ENCODE measurements around the gene C12orf60.

C12orf60 gene

DNA sequence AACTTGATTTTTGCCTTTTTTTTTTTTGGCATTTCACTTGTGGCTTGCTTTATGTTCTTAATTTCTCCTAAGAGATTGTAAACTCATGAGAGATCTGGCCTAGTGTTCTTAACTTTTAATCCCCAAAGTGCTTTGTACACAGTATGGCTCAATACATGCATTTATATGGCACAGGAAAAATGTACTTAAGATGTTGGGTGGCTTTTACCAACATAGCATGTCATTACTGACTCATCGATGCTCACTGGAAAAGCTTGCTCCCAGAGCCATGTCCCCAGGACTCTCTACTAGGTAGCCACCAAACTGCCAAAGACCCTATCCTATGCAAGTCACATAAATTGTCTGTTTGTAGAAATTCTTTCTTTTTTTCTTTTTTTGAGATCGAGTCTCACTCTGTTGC, 23.6 kb downstream of the C12orf60 start:
- TF ChIP-seq FOXP2 (optimal IDR thresholded peaks at IDR 0.05; ENCODE audit: borderline replicate concordance, extremely low read depth, extremely low read length, insufficient read depth) (no peak), TAF1 (IDR thresholded peaks at IDR 0.05; ENCODE audit: borderline replicate concordance, insufficient read depth, low read length) (no peak), POLR2AphosphoS5 (IDR thresholded peaks at IDR 0.05; ENCODE audit: low read depth, low read length) (no peak), SIN3A (IDR thresholded peaks at IDR 0.05; ENCODE audit: borderline replicate concordance, insufficient read depth, low read length) (no peak)
- TF ChIP-seq, protein P1, sequence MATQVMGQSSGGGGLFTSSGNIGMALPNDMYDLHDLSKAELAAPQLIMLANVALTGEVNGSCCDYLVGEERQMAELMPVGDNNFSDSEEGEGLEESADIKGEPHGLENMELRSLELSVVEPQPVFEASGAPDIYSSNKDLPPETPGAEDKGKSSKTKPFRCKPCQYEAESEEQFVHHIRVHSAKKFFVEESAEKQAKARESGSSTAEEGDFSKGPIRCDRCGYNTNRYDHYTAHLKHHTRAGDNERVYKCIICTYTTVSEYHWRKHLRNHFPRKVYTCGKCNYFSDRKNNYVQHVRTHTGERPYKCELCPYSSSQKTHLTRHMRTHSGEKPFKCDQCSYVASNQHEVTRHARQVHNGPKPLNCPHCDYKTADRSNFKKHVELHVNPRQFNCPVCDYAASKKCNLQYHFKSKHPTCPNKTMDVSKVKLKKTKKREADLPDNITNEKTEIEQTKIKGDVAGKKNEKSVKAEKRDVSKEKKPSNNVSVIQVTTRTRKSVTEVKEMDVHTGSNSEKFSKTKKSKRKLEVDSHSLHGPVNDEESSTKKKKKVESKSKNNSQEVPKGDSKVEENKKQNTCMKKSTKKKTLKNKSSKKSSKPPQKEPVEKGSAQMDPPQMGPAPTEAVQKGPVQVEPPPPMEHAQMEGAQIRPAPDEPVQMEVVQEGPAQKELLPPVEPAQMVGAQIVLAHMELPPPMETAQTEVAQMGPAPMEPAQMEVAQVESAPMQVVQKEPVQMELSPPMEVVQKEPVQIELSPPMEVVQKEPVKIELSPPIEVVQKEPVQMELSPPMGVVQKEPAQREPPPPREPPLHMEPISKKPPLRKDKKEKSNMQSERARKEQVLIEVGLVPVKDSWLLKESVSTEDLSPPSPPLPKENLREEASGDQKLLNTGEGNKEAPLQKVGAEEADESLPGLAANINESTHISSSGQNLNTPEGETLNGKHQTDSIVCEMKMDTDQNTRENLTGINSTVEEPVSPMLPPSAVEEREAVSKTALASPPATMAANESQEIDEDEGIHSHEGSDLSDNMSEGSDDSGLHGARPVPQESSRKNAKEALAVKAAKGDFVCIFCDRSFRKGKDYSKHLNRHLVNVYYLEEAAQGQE (IDR thresholded peaks at IDR 0.05; ENCODE audit: insufficient read depth in 1 of 2, low read depth in 2 of 2, low read length in 2 of 2): no peak

DNA sequence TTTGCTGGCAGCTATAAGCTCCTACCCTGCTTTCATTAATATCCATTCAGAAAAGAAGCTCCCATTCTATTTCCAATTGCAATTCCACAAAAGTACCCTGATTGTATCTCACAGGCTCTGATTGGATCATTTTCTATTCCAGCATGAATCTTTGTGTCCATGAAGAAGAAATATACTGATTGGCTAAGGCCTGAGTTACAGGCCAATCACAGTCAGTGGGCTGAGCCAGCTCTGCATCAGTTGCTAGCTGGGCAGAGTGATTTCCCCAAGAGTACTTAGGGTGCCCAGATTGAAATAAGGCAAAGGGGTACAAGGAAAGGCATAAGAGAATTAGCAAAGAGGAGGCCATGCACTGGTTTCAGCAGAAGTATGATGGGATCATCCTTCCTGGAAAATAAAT, 25.4 kb downstream of the C12orf60 start:
- TF ChIP-seq SIN3A (IDR thresholded peaks at IDR 0.05; ENCODE audit: borderline replicate concordance, insufficient read depth, low read length) (no peak), TAF1 (IDR thresholded peaks at IDR 0.05; ENCODE audit: borderline replicate concordance, insufficient read depth, low read length) (no peak), POLR2AphosphoS5 (IDR thresholded peaks at IDR 0.05; ENCODE audit: low read depth, low read length) (no peak), FOXP2 (optimal IDR thresholded peaks at IDR 0.05; ENCODE audit: borderline replicate concordance, extremely low read depth, extremely low read length, insufficient read depth) (no peak)
- TF ChIP-seq, protein P1 (IDR thresholded peaks at IDR 0.05; ENCODE audit: insufficient read depth in 1 of 2, low read depth in 2 of 2, low read length in 2 of 2): no peak

DNA sequence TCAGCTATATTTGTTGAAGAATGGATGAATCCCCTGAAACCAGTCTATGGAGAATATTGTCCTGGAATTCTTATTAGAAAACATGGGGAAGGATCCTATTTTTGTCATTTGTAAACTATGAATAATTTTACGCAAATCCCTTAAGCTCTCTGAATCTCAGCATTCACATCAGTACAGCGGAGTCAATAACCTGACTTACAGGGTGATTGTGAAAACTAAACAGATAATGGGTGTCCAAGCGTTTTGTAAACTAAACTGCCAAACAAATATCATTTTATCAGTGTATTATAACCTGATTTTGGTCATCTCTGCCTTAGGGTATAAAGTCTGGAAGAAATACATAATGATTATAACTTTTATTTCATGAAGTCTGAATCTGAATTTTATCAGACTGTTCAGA, 29.9 kb downstream of the C12orf60 start:
- TF ChIP-seq, protein P1 (IDR thresholded peaks at IDR 0.05; ENCODE audit: insufficient read depth in 1 of 2, low read depth in 2 of 2, low read length in 2 of 2): no peak
- TF ChIP-seq FOXP2 (optimal IDR thresholded peaks at IDR 0.05; ENCODE audit: borderline replicate concordance, extremely low read depth, extremely low read length, insufficient read depth) (no peak), TAF1 (IDR thresholded peaks at IDR 0.05; ENCODE audit: borderline replicate concordance, insufficient read depth, low read length) (no peak), SIN3A (IDR thresholded peaks at IDR 0.05; ENCODE audit: borderline replicate concordance, insufficient read depth, low read length) (no peak), POLR2AphosphoS5 (IDR thresholded peaks at IDR 0.05; ENCODE audit: low read depth, low read length) (no peak)

DNA sequence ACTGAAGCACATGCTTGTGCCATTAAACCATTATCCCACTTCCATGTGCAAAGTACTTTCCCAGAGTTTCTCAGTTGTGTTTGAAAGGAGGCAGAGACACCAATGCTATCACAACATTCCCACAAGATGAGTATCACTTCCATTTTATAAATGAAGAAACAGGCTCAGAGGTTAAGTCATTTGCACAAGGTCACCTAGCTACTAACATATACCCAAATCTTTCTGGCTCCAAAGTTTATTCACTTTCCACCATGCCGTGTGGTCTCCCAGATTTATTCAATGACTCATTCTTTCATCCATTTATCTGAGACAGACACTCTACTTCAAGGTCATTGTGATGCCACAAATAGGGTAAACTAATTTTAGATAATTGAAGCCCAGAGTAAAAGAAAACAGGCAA, 30.5 kb downstream of the C12orf60 start:
- no peak for TF ChIP-seq TAF1 (IDR thresholded peaks at IDR 0.05; ENCODE audit: borderline replicate concordance, insufficient read depth, low read length)
- no peak for TF ChIP-seq FOXP2 (optimal IDR thresholded peaks at IDR 0.05; ENCODE audit: borderline replicate concordance, extremely low read depth, extremely low read length, insufficient read depth)
- no peak for TF ChIP-seq SIN3A (IDR thresholded peaks at IDR 0.05; ENCODE audit: borderline replicate concordance, insufficient read depth, low read length)
- TF ChIP-seq POLR2AphosphoS5 (IDR thresholded peaks at IDR 0.05; ENCODE audit: low read depth, low read length): no peak
- TF ChIP-seq, protein P1 (IDR thresholded peaks at IDR 0.05; ENCODE audit: insufficient read depth in 1 of 2, low read depth in 2 of 2, low read length in 2 of 2): no peak

DNA sequence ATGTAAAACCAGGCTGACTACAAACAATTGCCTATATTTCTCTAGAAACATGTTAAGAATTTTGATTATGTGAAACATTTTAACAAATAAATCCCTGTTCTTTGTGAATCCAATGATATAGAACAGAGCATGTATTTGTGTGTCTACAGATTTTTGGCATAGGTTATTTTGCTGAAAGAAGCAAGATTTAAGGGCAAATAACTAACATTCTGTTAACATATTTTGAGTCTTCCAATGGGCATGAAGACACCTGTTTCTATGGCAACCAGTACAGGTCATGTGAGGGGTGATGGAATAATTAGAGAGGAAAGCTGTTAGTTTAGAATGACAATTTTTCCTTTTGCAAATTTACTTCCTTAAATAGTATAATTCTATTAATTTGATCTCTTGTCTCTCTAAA, 31.0 kb downstream of the C12orf60 start:
- TF ChIP-seq FOXP2 (optimal IDR thresholded peaks at IDR 0.05; ENCODE audit: borderline replicate concordance, extremely low read depth, extremely low read length, insufficient read depth) (no peak), SIN3A (IDR thresholded peaks at IDR 0.05; ENCODE audit: borderline replicate concordance, insufficient read depth, low read length) (no peak), TAF1 (IDR thresholded peaks at IDR 0.05; ENCODE audit: borderline replicate concordance, insufficient read depth, low read length) (no peak), POLR2AphosphoS5 (IDR thresholded peaks at IDR 0.05; ENCODE audit: low read depth, low read length) (no peak)
- TF ChIP-seq, protein P1 (IDR thresholded peaks at IDR 0.05; ENCODE audit: insufficient read depth in 1 of 2, low read depth in 2 of 2, low read length in 2 of 2): no peak

Data from PFSK-1 (cell line).